Measurements from ENCODE around the gene GDF15.
"Not testable (repeated sequence)": the region's sequence is repeated elsewhere in the genome, so short reads cannot be mapped to it uniquely, and the experiment has no call there.

GDF15 gene

GRCh38 chr19:18385675-18386542 lies at the start of gene GDF15:
GDF15 (plus strand) TSS chr19:18386158; CDS start chr19:18386190, 32 bp downstream.
- peak; percentile 59 for DNase-seq

- DNase-seq, result no peak
These were observed 47.4 kb upstream of the GDF15 start for GRCh38 chr19:18338541-18338940.

GRCh38 chr19:18339723-18340122 lies 46.2 kb upstream of the GDF15 start:
- peak; percentile 14 for DNase-seq

- no peak for DNase-seq
These were observed 45.6 kb upstream of the GDF15 start, which contains the start of gene PGPEP1 for GRCh38 chr19:18340190-18340989. PGPEP1 (plus strand) TSS chr19:18340598; CDS start chr19:18340682, 84 bp downstream.

- no peak for DNase-seq
These were observed 44.7 kb upstream of the GDF15 start for GRCh38 chr19:18340990-18341868.

- no peak for DNase-seq
These were observed 43.8 kb upstream of the GDF15 start for GRCh38 chr19:18342090-18342632.

- DNase-seq, result no peak
These were observed 41.4 kb upstream of the GDF15 start for GRCh38 chr19:18344582-18344950.

GRCh38 chr19:18345296-18345695 lies 40.7 kb upstream of the GDF15 start:
- no peak for DNase-seq

GRCh38 chr19:18346091-18346490 lies 39.9 kb upstream of the GDF15 start:
- DNase-seq, result no peak

- DNase-seq, result no peak
These were observed 37.8 kb upstream of the GDF15 start for GRCh38 chr19:18348171-18348570.

- not testable (repeated sequence) for DNase-seq
These were observed 37.1 kb upstream of the GDF15 start for GRCh38 chr19:18348818-18349339.

GRCh38 chr19:18349524-18350128 lies 36.3 kb upstream of the GDF15 start:
- peak; percentile 54 for DNase-seq

- no peak for DNase-seq
These were observed 35.5 kb upstream of the GDF15 start for GRCh38 chr19:18350490-18350889.

- no peak for DNase-seq
These were observed 34.4 kb upstream of the GDF15 start for GRCh38 chr19:18351544-18351943.

- DNase-seq, result no peak
These were observed 32.5 kb upstream of the GDF15 start for GRCh38 chr19:18353378-18354005.

GRCh38 chr19:18354743-18355142 lies 31.2 kb upstream of the GDF15 start:
- DNase-seq, result not testable (repeated sequence)

- DNase-seq, result no peak
These were observed 28.9 kb upstream of the GDF15 start for GRCh38 chr19:18357041-18357440.

- DNase-seq, result no peak
These were observed 24.3 kb upstream of the GDF15 start for GRCh38 chr19:18361646-18362045.

- no peak for DNase-seq
These were observed 22.9 kb upstream of the GDF15 start for GRCh38 chr19:18362934-18363542.

GRCh38 chr19:18363787-18364186 lies 22.2 kb upstream of the GDF15 start:
- DNase-seq, result no peak
